Fibroblast of mammary gland (primary cell): ENCODE measurements around the gene IL17RE.
"Not testable (repeated sequence)": the region's sequence is repeated elsewhere in the genome, so short reads cannot be mapped to it uniquely, and the experiment has no call there.

Experiments
- DNase-seq: peaks from one replicate; pipeline ENCODE4 v3.0.0-alpha.2; 2010; ENCODE audit warnings: low read depth
- H3K4me3 ChIP-seq: 2 replicates; pipeline ENCODE4 v1.5.1; 2011; ENCODE audit warnings: low read depth, mild to moderate bottlenecking, low read length, moderate library complexity; ENCODE audit not compliant: control insufficient read depth
- CTCF ChIP-seq: conservative IDR thresholded peaks from 2 replicates; pipeline ENCODE4 v1.5.1; 2011; ENCODE audit warnings: low read depth, low read length, inconsistent platforms; ENCODE audit not compliant: control insufficient read depth, insufficient read depth

The IL17RE gene

GRCh38 chr3:9890249-9891071 is 12.2 kb upstream of the IL17RE start, which contains the start of gene JAGN1:
TSS of gene JAGN1 (plus strand) at chr3:9890610. CDS start at chr3:9890723, 113 bp downstream.
- no peak for TF ChIP-seq CTCF
- DNase-seq, result peak; percentile 86
- peak within 1 kb of the TSS; percentile 92 for H3K4me3 ChIP-seq

DNA sequence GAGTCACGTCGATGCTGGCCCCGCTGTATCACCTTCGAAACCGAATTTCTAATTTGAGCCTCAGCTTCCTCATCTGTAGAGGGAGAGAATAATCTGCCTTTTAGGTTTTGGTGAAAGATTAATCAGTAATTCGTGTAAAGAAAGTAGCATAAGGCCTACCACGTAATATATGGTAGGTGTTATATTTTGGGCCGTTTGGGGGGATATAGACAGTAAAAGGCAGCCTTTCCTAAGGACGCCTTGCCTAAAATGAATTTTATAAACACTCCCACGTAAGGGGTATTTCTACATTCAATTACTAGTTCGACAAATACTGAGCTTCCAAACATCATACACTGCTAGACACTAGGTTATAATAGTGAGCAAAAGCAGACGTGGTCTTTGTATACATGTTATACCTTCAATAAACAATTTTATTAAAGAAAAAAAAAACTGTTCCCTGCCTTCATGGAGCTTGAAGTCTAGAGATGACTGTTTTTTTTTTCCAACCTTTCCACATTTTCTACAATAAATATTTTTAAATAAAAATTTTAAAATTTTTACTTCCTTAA is 11.5 kb upstream of the IL17RE start:
- no peak for TF ChIP-seq CTCF
- DNase-seq, result no peak
- H3K4me3 ChIP-seq, result peak overlapping the region; percentile 92

DNA sequence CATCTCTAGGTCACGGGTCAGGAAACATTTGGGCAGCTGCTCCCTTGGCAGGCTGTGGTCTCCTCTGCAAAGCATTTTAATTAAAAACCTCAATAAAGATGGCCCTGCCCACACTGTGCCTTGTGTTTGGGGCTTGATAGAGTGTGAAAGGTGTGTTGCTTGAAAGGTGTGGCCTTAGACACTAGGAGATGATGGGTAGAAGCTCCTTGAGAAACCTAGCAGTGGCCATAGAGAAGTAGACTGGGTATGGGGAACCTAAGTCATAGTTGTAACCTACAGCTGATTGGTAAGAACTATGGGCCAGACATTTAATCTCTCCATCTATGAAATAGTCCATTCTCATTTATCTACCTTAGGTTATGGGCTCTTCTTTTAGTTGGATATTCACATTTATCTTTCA is 8.9 kb upstream of the IL17RE start:
- no peak for DNase-seq
- no peak overlapping the region for H3K4me3 ChIP-seq
- TF ChIP-seq CTCF, result no peak

- H3K4me3 ChIP-seq, DNase-seq: not testable (repeated sequence)
These were observed 6.9 kb upstream of the IL17RE start for GRCh38 chr3:9895715-9896114.

DNA sequence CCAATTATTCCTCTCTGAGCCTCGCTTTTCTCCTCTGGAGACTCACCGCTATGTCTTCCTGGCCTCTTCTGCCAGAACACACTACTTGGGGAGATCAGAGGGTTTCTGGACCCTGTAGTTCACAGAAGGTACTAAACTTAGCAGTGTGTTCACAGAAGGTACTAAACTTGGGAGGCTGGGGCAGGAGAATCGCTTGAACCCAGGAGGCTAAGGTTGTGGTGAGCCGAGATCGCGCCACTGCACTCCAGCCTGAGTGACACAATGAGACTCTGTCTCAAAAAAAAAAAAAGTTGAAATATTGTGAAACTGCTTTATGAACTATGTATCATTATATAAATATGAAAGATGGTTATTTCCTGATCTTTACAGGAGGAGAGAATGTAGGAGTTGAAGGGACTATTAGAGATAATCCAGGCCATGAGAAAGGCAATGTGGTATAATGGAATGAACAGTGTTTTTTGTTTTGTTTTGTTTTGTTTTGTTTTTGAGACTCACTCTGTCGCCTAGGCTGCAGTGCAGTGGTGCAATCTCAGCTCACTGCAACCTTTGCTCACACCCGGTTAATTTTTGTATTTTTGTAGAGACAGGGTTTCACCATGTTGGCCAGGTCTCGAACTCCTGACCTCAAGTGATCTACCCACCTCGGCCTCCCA is 5.8 kb upstream of the IL17RE start:
- DNase-seq, result peak; percentile 34
- H3K4me3 ChIP-seq, result not testable (repeated sequence)

GRCh38 chr3:9897408-9898372 is 5.0 kb upstream of the IL17RE start:
- TF ChIP-seq CTCF, result no peak
- H3K4me3 ChIP-seq, result no peak overlapping the region
- DNase-seq, result peak; percentile 80

DNA sequence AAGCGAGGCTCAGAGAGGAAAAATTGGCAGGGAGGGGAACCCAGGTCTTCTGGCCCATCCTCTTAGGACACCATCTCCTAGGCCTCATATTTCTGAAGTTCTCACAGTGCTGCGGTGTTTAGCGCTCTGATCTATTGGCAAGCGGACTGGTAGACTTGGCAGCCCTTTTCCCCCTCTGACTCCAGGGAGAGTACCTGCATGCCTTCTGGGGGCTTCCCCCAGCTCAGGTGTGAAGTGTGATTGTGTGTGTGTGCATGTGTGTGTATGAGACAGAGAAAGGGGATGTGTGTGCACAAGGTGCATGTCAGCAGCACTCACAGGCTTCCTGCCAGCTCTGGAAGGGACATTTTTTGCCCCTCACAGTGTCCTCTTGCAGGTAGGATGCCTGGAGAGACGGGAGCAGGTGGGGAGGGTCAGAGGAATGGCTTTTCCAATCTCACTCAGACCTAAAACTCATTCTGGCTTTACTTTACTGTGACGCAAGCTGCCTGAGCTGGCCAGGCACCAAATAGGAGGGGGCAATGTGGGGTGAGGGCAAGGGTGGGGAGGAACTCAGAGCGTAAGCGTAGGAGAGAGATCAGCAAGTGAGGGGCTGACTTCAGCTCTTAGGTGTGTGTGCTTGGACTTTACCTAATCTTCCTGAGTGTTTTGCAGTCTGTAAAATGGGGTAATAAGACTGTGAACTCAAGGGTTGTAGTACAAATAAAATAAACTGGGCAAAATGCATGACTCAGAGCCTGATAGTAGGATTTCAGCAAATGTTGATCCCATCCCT is 4.0 kb upstream of the IL17RE start:
- H3K4me3 ChIP-seq, result no peak overlapping the region
- DNase-seq, result peak; percentile 40
- TF ChIP-seq CTCF, result no peak
